ENCODE data around the gene ATP8A1. TPM values are rescaled to one million over a fixed set of nuclear protein-coding genes. Genes with fewer than 3 reads are reported as not detected.

Gene ATP8A1
- total RNA-seq, 2 experiments from 2014 or later = 80.0 to 141 TPM

GRCh38 chr4:42484630-42485029 is 172.3 kb downstream of the ATP8A1 start:
- ChIA-PET POLR2A (interaction anchor here (0.9 kb wide), 1 partner anchor 82 kb away, joined by 3 read pairs; no protein-coding TSS in a partner anchor), CTCF (ENCODE audit: unreplicated experiment) (no interaction called here)
- H3K36me3 ChIP-seq (ENCODE audit: insufficient read depth, low read length) = peaks cover 87% of the 10 kb centered on the region
- H3K4me2 ChIP-seq (ENCODE audit: low read length) = no peak overlapping the region
- no peak for DNase-seq (ENCODE audit: low spot score)
- no peak overlapping the region for H3K27ac ChIP-seq (ENCODE audit: low read depth, low read length, poor library complexity, severe bottlenecking)
- BruUV-seq (replicated peaks) = no TSS peak
- H4K20me1 ChIP-seq (ENCODE audit: insufficient read depth, low read length) = no peaks in the 10 kb centered on the region
- TF ChIP-seq EZH2phosphoT487 (IDR thresholded peaks at IDR 0.05; ENCODE audit: borderline replicate concordance, low read depth, low read length) = no peak
- no peak for TF ChIP-seq CTCF (conservative IDR thresholded peaks at IDR 0.05; ENCODE audit: low read length)
- intact Hi-C loops (cut with micrococcal nuclease; ENCODE audit: unreplicated experiment) = no loop called here
- peaks cover 6% of the 10 kb centered on the region for H3K4me1 ChIP-seq (ENCODE audit: insufficient read depth, low read length, poor library complexity, severe bottlenecking)
- H2AFZ ChIP-seq (ENCODE audit: low read length) = no peak overlapping the region
- no peaks in the 10 kb centered on the region for H3K9me3 ChIP-seq (ENCODE audit: low read length)
- no peaks in the 10 kb centered on the region for H3K79me2 ChIP-seq (ENCODE audit: insufficient read depth, low read depth, low read length)
- no peaks in the 10 kb centered on the region for H3K9me2 ChIP-seq (ENCODE audit: insufficient read depth, low read length)
- H3K4me3 ChIP-seq (ENCODE audit: low read depth, low read length, poor library complexity, severe bottlenecking) = no peak overlapping the region

- CTCF ChIA-PET (ENCODE audit: unreplicated experiment) = no interaction called here
Measured at GRCh38 chr4:42483426-42484379, 173.2 kb downstream of the ATP8A1 start.

More at GRCh38 chr4:42483426-42484379, 173.2 kb downstream of the ATP8A1 start:
- H3K9me3 ChIP-seq (ENCODE audit: low read length) = no peaks in the 10 kb centered on the region
- H3K4me2 ChIP-seq (ENCODE audit: low read length) = no peak overlapping the region
- POLR2A ChIA-PET = no interaction called here
- H3K4me1 ChIP-seq (ENCODE audit: insufficient read depth, low read length, poor library complexity, severe bottlenecking) = no peaks in the 10 kb centered on the region
- H3K9me2 ChIP-seq (ENCODE audit: insufficient read depth, low read length) = no peaks in the 10 kb centered on the region
- H3K79me2 ChIP-seq (ENCODE audit: insufficient read depth, low read depth, low read length) = no peaks in the 10 kb centered on the region
- no peak for TF ChIP-seq EZH2phosphoT487 (IDR thresholded peaks at IDR 0.05; ENCODE audit: borderline replicate concordance, low read depth, low read length)
- no peak for TF ChIP-seq CTCF (conservative IDR thresholded peaks at IDR 0.05; ENCODE audit: low read length)
- no peaks in the 10 kb centered on the region for H4K20me1 ChIP-seq (ENCODE audit: insufficient read depth, low read length)
- DNase-seq (ENCODE audit: low spot score) = no peak
- intact Hi-C loops (cut with micrococcal nuclease; ENCODE audit: unreplicated experiment) = no loop called here
- no peak overlapping the region for H3K4me3 ChIP-seq (ENCODE audit: low read depth, low read length, poor library complexity, severe bottlenecking)
- BruUV-seq (replicated peaks) = no TSS peak
- H3K27ac ChIP-seq (ENCODE audit: low read depth, low read length, poor library complexity, severe bottlenecking) = no peak overlapping the region
- no peak overlapping the region for H2AFZ ChIP-seq (ENCODE audit: low read length)
- H3K36me3 ChIP-seq (ENCODE audit: insufficient read depth, low read length) = peaks cover 83% of the 10 kb centered on the region
